ENCODE data around the gene RRP15.
"Not testable (repeated sequence)": the region's sequence is repeated elsewhere in the genome, so short reads cannot be mapped to it uniquely, and the experiment has no call there.

Gene RRP15

DNA sequence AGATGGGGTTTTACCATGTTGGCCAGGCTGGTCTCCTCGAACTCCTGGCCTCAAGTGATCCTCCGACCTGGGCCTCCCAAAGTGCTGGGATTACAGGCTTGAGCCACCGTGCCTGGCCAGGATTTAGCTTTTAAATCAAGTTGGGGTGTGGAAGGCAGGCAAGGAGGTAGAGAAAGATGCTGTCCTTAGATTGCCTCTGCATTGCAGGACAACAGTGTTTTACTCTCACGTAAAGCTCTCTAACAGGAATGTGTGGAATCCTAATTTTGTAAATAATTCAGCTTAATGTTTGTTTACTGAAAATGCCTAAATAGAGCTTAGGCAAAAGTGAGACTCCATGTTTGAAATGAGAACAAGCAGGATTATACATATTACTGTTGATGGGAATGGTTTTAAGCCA is 30.5 kb downstream of the RRP15 start:
- no peak for TF ChIP-seq CTCF (conservative IDR thresholded peaks at IDR 0.05; ENCODE audit: low read depth, low read length)
- DNase-seq (ENCODE audit: low read depth), result no peak
- H3K4me3 ChIP-seq (ENCODE audit: low read length), result no peak overlapping the region

GRCh38 chr1:218317061-218317460 is 32.0 kb downstream of the RRP15 start:
- TF ChIP-seq CTCF (conservative IDR thresholded peaks at IDR 0.05; ENCODE audit: low read depth, low read length), result no peak
- no peak overlapping the region for H3K4me3 ChIP-seq (ENCODE audit: low read length)
- DNase-seq (ENCODE audit: low read depth), result no peak

DNA sequence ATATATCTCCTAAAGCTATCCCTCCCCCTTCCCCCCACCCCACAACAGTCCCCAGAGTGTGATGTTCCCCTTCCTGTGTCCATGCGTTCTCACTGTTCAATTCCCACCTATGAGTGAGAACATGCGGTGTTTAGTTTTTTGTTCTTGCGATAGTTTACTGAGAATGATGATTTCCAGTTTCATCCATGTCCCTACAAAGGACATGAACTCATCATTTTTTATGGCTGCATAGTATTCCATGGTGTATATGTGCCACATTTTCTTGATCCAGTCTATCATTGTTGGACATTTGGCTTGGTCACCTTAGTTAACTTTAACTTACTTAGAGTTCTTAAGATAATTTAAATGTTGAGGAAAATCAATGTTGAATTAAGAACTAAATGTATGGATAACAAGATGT is 35.1 kb downstream of the RRP15 start:
- DNase-seq (ENCODE audit: low read depth); H3K4me3 ChIP-seq (ENCODE audit: low read length): not testable (repeated sequence)

DNA sequence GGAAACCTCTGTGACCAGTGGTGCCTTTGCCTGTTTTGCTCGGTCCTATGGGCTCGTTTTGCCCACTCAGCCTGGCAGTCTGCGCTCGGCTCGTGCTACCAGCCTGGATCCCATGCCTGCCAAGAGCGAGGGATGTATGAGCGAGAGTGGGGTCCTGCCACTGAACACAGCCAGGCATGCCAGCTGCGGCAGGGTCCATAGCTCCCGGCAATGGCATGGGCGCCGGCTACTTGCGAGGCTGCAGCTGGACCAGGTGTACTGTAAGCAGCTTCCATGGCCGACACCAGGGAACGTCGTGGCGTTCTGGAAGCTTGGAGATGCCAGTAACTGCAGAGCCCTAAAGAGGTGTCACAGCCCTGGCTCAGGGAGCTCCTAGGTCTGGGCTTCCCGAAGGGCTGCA is 37.7 kb downstream of the RRP15 start:
- no peak for DNase-seq (ENCODE audit: low read depth)
- H3K4me3 ChIP-seq (ENCODE audit: low read length), result no peak overlapping the region
- TF ChIP-seq CTCF (conservative IDR thresholded peaks at IDR 0.05; ENCODE audit: low read depth, low read length), result no peak

DNA sequence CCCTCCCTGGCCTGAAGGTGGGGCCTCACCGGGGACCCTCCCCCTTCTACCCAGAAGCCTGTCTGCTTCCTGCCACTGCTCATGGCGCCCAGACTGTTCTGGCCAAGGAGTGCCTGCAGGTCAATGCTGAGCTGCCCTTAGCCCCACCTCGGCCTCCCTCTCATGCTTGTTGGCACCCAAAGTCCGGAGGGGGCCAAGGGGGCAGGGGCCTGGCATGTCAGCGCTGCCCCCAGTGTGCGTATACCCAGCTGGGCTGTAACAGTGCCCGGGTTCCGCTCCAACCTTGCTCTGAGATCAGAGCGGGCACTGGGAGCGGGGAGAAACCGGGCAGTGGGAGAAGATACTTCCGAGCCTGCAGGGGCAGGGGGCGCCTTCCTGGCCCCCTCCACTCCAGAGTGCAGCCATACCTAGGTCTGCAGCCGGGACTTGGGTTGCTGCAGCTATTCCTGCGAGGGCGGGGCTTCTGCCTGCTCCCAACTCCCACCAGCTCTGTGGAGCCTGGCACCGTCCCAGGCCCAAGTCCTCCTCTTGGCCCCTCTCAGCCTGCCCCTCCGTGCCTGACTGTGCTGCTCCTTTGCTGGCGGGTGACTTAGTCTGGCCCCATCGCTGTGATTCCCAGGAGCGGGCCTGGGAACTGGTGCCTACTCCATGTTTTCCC is 38.6 kb downstream of the RRP15 start:
- H3K4me3 ChIP-seq (ENCODE audit: low read length), result no peak overlapping the region
- no peak for TF ChIP-seq CTCF (conservative IDR thresholded peaks at IDR 0.05; ENCODE audit: low read depth, low read length)
- DNase-seq (ENCODE audit: low read depth), result no peak

DNA sequence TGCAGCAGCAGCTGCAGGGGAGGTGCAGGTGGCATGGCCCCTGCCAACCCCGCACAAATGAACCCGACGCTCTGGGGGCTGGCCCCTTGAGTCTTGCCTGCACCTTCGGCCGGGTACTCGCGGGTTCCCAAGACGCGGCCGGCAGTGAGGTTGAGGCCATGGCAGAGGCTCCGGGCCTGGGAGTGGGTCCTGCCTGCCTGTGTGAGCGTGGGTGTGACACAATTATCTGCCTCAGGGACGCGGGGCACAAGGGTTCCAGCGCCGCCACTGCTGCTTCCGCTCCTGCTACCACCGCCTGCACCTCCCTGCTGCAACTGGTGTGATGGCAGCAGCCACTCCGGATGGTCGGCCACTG is 39.1 kb downstream of the RRP15 start:
- TF ChIP-seq CTCF (conservative IDR thresholded peaks at IDR 0.05; ENCODE audit: low read depth, low read length), result no peak
- H3K4me3 ChIP-seq (ENCODE audit: low read length), result no peak overlapping the region
- no peak for DNase-seq (ENCODE audit: low read depth)

GRCh38 chr1:218328769-218329168 is 43.7 kb downstream of the RRP15 start:
- no peak for DNase-seq (ENCODE audit: low read depth)
- TF ChIP-seq CTCF (conservative IDR thresholded peaks at IDR 0.05; ENCODE audit: low read depth, low read length), result no peak
- H3K4me3 ChIP-seq (ENCODE audit: low read length), result no peak overlapping the region
